Endothelial cell of umbilical vein (primary cell): ENCODE measurements around the gene BCAN. TPM values are rescaled to one million over a fixed set of nuclear protein-coding genes. Genes with fewer than 3 reads are reported as not detected.

Experiments
- BruUV-seq: library from RNA; stranded (reverse); fragments of 400-500 nt; replicated peaks from 2 replicates; lab custom pipeline; 2021; lab: Mats Ljungman, UMichigan
- CTCF ChIA-PET: fragments of 300-600, 350-600 bp; sonication (Branson Sonifier 250); formaldehyde crosslinking; loops from one replicate; lab custom pipeline; 2021; ENCODE audit warnings: antibody characterized with exemption, inconsistent platforms; lab: Charles Lee
- POLR2A ChIA-PET: fragments of 300-600, 350-600 bp; sonication (Branson Sonifier 250); formaldehyde crosslinking; loops from one replicate; lab custom pipeline; 2021; ENCODE audit warnings: antibody characterized with exemption, inconsistent platforms; lab: Charles Lee
- DNase-seq: peaks from one replicate; pipeline ENCODE4 v3.0.0-alpha.2; 2011; ENCODE audit warnings: low read depth, low spot score
- FAIRE-seq: peaks from 2 replicates; lab custom pipeline; 2011; peaks lifted over from hg19 to GRCh38; lab: Jason Lieb, UNC
- H2AFZ ChIP-seq: 2 replicates; pipeline ENCODE4 v1.6.0; 2012; ENCODE audit warnings: low read depth, low read length, control low read depth, inconsistent platforms
- H3K27ac ChIP-seq: 2 replicates; pipeline ENCODE4 v1.5.1; 2011; ENCODE audit warnings: low read depth, mild to moderate bottlenecking, control low read depth, low read length, moderate library complexity; ENCODE audit not compliant: insufficient read depth
- H3K27me3 ChIP-seq, 2 experiments: 2 replicates each; pipeline versions ENCODE4 v1.6.0 to v1.6.1; 2011; ENCODE audit warnings: low read length in 2 of 2, mixed read lengths in 1 of 2; ENCODE audit not compliant: control insufficient read depth in 2 of 2, insufficient read depth in 2 of 2
- H3K36me3 ChIP-seq, 2 experiments: 2 replicates in 1 of 2; 3 replicates in 1 of 2; pipeline ENCODE4 v1.5.1; 2011; ENCODE audit warnings: low read length in 2 of 2, mild to moderate bottlenecking in 1 of 2, moderate library complexity in 1 of 2; ENCODE audit not compliant: control insufficient read depth in 2 of 2, insufficient read depth in 2 of 2; ENCODE audit errors: extremely low read depth in 1 of 2
- H3K4me1 ChIP-seq: 3 replicates; pipeline ENCODE4 v1.5.1; 2011; ENCODE audit warnings: mild to moderate bottlenecking, low read length; ENCODE audit not compliant: control insufficient read depth, insufficient read depth; ENCODE audit errors: extremely low read depth
- H3K4me2 ChIP-seq: 2 replicates; pipeline ENCODE4 v1.6.1; 2011; ENCODE audit warnings: low read length, control low read depth, mixed read lengths; ENCODE audit not compliant: insufficient read depth
- H3K4me3 ChIP-seq, 3 experiments: fragments of 200-600 bp in 1 of 3; sonication (generic), shearing (Covaris generic) in 1 of 3; replicated peaks in 1 of 3; 2 replicates each; pipeline ENCODE4 v1.5.1; 2011 to 2016; ENCODE audit warnings: control low read depth in 3 of 3, low read length in 3 of 3, mild to moderate bottlenecking in 2 of 3, inconsistent platforms in 1 of 3, low read depth in 1 of 3, moderate library complexity in 1 of 3; ENCODE audit not compliant: insufficient read depth in 1 of 3
- H3K79me2 ChIP-seq: 2 replicates; pipeline ENCODE4 v1.6.0; 2012; ENCODE audit warnings: low read length, inconsistent platforms; ENCODE audit not compliant: control insufficient read depth, insufficient read depth
- H3K9ac ChIP-seq: replicated peaks from 2 replicates; pipeline ENCODE3; 2011; ENCODE audit warnings: low read length, control low read depth; ENCODE audit not compliant: insufficient read depth; ENCODE audit errors: extremely low read depth
- H3K9me1 ChIP-seq: replicated peaks from 3 replicates; pipeline ENCODE4 v1.6.0; 2011; ENCODE audit warnings: mild to moderate bottlenecking, low read length; ENCODE audit not compliant: control insufficient read depth, insufficient read depth; ENCODE audit errors: extremely low read depth
- H3K9me3 ChIP-seq: replicated peaks from 2 replicates; pipeline ENCODE4 v1.5.1; 2012; ENCODE audit warnings: low read length, inconsistent platforms; ENCODE audit not compliant: control insufficient read depth, insufficient read depth
- H4K20me1 ChIP-seq: replicated peaks from 2 replicates; pipeline ENCODE3; 2011; ENCODE audit warnings: mild to moderate bottlenecking, low read length; ENCODE audit not compliant: control insufficient read depth, insufficient read depth; ENCODE audit errors: extremely low read depth
- EZH2 ChIP-seq: IDR thresholded peaks from 2 replicates; pipeline ENCODE4 v1.6.1; 2012; ENCODE audit warnings: borderline replicate concordance, low read depth, mild to moderate bottlenecking, moderate library complexity, low read length, inconsistent platforms; ENCODE audit not compliant: severe bottlenecking
- FOS ChIP-seq: IDR thresholded peaks from 2 replicates; pipeline ENCODE4 v1.6.1; 2011; ENCODE audit warnings: mild to moderate bottlenecking, low read length, moderate library complexity, borderline replicate concordance; ENCODE audit not compliant: insufficient read depth
- GATA2 ChIP-seq: IDR thresholded peaks from 2 replicates; pipeline ENCODE4 v1.7.0; 2011; ENCODE audit warnings: low read depth, mild to moderate bottlenecking, moderate library complexity, mixed read lengths, low read length; ENCODE audit not compliant: insufficient read length, insufficient read depth
- JUN ChIP-seq: IDR thresholded peaks from 2 replicates; pipeline ENCODE4 v1.6.1; 2011; ENCODE audit warnings: borderline replicate concordance, low read depth; ENCODE audit not compliant: insufficient read length, insufficient read depth
- MAX ChIP-seq: IDR thresholded peaks from 2 replicates; pipeline ENCODE4 v1.6.1; 2011; ENCODE audit not compliant: insufficient read depth, insufficient read length
- MYC ChIP-seq: IDR thresholded peaks from one replicate; pipeline ENCODE4 v1.6.1; 2011; ENCODE audit warnings: mild to moderate bottlenecking, low read depth, low read length
- POLR2A ChIP-seq: IDR thresholded peaks from 2 replicates; pipeline ENCODE4 v1.6.1; 2012; ENCODE audit warnings: low read depth, mild to moderate bottlenecking, control low read depth, low read length
- POLR2AphosphoS5 ChIP-seq: IDR thresholded peaks from 2 replicates; pipeline ENCODE4 v1.6.1; 2012; ENCODE audit warnings: low read depth, mild to moderate bottlenecking, control low read depth, low read length, moderate library complexity; ENCODE audit not compliant: insufficient read depth
- dilution Hi-C: fragments of 300-500 bp; cut with MboI; formaldehyde crosslinking; loops from one replicate; pipeline ENCODE4 v1.15.0; 2019; ENCODE audit warnings: low sequenced_read_pairs; ENCODE audit not compliant: extremely low pct_ligation_motif_present
- intact Hi-C: fragments of 100-400 bp; cut with micrococcal nuclease; formaldehyde crosslinking; loops from one replicate; pipeline ENCODE4 v1.10.0; 2022
- polyA plus RNA-seq, 4 experiments: library from polyadenylated mRNA; depleted of rRNA in 3 of 4; stranded (reverse) in 3 of 4; unstranded in 1 of 4; fragments of >200 nt; gene quantifications; 2 replicates each; pipeline versions ENCODE4 v1.2.1 to v1.2.3, GENCODE V29; 2011 to 2012; ENCODE audit warnings: missing spikeins in 1 of 4
- total RNA-seq: library from RNA; stranded (reverse); gene quantifications from 2 replicates; pipeline ENCODE4 v1.2.3, GENCODE V29; 2021
- TF ChIP-seq, protein P1 (sequence below), 2 donors: IDR thresholded peaks; 1 replicate in 1 of 2; 2 replicates in 1 of 2; pipeline ENCODE4 v1.5.1; 2011; ENCODE audit warnings: low read length in 2 of 2, mild to moderate bottlenecking in 2 of 2, moderate library complexity in 2 of 2, control low read depth in 1 of 2, inconsistent platforms in 1 of 2, low read depth in 1 of 2; ENCODE audit not compliant: insufficient read depth in 1 of 2; ENCODE audit errors: extremely low read depth in 1 of 2

Gene BCAN
- total and polyA plus RNA-seq, 2 donors (not counting 3 experiments of a cell fraction or from before 2014, with no cell fraction given) = 0.15 TPM; not detected in 1

- Histone ChIP-seq H3K4me3 (no peak overlapping the region), H3K9ac (no peak overlapping the region), H2AFZ (no peak overlapping the region), H3K4me1 (no peaks in the 10 kb centered on the region), H4K20me1 (no peaks in the 10 kb centered on the region), H3K79me2 (no peaks in the 10 kb centered on the region), H3K9me3 (no peaks in the 10 kb centered on the region), H3K4me2 (no peak overlapping the region), H3K9me1 (no peaks in the 10 kb centered on the region), H3K27ac (no peak overlapping the region), H3K27me3 (peaks cover 41 to 42% of the 10 kb centered on the region in 2 experiments), H3K36me3 (no peaks in the 10 kb centered on the region)
- CTCF ChIA-PET = interaction anchor here (0.7 to 4.7 kb wide), 7 partner anchors 8 to 41 kb away, joined by 3 to 39 read pairs (median 4); no protein-coding TSS in a partner anchor
- FAIRE-seq = no peak
- DNase-seq = no peak
- no peak for TF ChIP-seq POLR2A
- TF ChIP-seq GATA2 = no peak
- no peak for TF ChIP-seq POLR2AphosphoS5
- TF ChIP-seq MAX = no peak
- TF ChIP-seq, protein P1, sequence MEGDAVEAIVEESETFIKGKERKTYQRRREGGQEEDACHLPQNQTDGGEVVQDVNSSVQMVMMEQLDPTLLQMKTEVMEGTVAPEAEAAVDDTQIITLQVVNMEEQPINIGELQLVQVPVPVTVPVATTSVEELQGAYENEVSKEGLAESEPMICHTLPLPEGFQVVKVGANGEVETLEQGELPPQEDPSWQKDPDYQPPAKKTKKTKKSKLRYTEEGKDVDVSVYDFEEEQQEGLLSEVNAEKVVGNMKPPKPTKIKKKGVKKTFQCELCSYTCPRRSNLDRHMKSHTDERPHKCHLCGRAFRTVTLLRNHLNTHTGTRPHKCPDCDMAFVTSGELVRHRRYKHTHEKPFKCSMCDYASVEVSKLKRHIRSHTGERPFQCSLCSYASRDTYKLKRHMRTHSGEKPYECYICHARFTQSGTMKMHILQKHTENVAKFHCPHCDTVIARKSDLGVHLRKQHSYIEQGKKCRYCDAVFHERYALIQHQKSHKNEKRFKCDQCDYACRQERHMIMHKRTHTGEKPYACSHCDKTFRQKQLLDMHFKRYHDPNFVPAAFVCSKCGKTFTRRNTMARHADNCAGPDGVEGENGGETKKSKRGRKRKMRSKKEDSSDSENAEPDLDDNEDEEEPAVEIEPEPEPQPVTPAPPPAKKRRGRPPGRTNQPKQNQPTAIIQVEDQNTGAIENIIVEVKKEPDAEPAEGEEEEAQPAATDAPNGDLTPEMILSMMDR (IDR thresholded peaks at IDR 0.05; ENCODE audit: extremely low read depth in 1 of 2, insufficient read depth in 1 of 2, low read depth in 1 of 2, low read length in 2 of 2) = no peak
- no peak for TF ChIP-seq EZH2
- TF ChIP-seq MYC = no peak
- no peak for TF ChIP-seq JUN
- no peak for TF ChIP-seq FOS
- dilution Hi-C loops (no loop called here), intact Hi-C loops (no loop called here)
- POLR2A ChIA-PET = no interaction called here
- no TSS peak for BruUV-seq
Measured at GRCh38 chr1:156648496-156648895, 6.6 kb downstream of the BCAN start.
